Measurements from ENCODE around the gene LRSAM1.

DNA sequence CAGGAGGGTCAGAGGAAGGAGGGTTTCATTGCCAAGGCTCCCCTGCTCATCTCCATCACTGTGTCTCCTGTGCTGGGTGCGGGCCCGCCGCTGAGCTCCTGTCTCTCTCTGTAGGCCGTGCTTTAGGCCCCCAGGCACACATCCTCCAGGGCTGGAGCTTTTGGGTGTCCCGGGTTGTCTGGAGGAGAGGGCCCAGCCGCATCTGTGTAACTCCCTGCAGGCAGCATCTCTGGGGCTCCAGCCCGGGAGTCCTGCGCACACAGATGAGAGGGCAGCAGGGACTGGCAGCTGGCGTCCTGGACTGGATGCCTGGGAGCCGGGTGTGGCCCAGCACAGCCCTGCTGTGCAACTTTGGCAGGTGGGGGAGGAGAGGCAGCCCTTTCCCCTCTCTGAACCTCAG is 40.2 kb downstream of the LRSAM1 start:
- TF ChIP-seq ZNF311 (CRISPR knock-in tag; IDR thresholded peaks at IDR 0.05) (no peak), ZNF76 (CRISPR knock-in tag; IDR thresholded peaks at IDR 0.05; ENCODE audit: borderline replicate concordance) (no peak), PML (IDR thresholded peaks at IDR 0.05; ENCODE audit: low read length) (no peak), ZNF408 (CRISPR knock-in tag; IDR thresholded peaks at IDR 0.05; ENCODE audit: low read depth) (no peak), FIP1L1 (IDR thresholded peaks at IDR 0.05; ENCODE audit: low read depth, low read length, poor library complexity, severe bottlenecking) (no peak), MAZ (CRISPR knock-in tag; conservative IDR thresholded peaks at IDR 0.05 in 1 of 2, IDR thresholded peaks at IDR 0.05 in 1 of 2) (no peak), BHLHE40 (IDR thresholded peaks at IDR 0.05; ENCODE audit: low read length) (no peak), RCOR1 (IDR thresholded peaks at IDR 0.05; ENCODE audit: borderline replicate concordance in 1 of 2, low read depth in 2 of 2, low read length in 2 of 2) (no peak), U2AF2 (optimal IDR thresholded peaks at IDR 0.05; ENCODE audit: low read depth, low read length) (no peak), ZFP1 (CRISPR knock-in tag; IDR thresholded peaks at IDR 0.05) (no peak)
- TF ChIP-seq, protein P1, sequence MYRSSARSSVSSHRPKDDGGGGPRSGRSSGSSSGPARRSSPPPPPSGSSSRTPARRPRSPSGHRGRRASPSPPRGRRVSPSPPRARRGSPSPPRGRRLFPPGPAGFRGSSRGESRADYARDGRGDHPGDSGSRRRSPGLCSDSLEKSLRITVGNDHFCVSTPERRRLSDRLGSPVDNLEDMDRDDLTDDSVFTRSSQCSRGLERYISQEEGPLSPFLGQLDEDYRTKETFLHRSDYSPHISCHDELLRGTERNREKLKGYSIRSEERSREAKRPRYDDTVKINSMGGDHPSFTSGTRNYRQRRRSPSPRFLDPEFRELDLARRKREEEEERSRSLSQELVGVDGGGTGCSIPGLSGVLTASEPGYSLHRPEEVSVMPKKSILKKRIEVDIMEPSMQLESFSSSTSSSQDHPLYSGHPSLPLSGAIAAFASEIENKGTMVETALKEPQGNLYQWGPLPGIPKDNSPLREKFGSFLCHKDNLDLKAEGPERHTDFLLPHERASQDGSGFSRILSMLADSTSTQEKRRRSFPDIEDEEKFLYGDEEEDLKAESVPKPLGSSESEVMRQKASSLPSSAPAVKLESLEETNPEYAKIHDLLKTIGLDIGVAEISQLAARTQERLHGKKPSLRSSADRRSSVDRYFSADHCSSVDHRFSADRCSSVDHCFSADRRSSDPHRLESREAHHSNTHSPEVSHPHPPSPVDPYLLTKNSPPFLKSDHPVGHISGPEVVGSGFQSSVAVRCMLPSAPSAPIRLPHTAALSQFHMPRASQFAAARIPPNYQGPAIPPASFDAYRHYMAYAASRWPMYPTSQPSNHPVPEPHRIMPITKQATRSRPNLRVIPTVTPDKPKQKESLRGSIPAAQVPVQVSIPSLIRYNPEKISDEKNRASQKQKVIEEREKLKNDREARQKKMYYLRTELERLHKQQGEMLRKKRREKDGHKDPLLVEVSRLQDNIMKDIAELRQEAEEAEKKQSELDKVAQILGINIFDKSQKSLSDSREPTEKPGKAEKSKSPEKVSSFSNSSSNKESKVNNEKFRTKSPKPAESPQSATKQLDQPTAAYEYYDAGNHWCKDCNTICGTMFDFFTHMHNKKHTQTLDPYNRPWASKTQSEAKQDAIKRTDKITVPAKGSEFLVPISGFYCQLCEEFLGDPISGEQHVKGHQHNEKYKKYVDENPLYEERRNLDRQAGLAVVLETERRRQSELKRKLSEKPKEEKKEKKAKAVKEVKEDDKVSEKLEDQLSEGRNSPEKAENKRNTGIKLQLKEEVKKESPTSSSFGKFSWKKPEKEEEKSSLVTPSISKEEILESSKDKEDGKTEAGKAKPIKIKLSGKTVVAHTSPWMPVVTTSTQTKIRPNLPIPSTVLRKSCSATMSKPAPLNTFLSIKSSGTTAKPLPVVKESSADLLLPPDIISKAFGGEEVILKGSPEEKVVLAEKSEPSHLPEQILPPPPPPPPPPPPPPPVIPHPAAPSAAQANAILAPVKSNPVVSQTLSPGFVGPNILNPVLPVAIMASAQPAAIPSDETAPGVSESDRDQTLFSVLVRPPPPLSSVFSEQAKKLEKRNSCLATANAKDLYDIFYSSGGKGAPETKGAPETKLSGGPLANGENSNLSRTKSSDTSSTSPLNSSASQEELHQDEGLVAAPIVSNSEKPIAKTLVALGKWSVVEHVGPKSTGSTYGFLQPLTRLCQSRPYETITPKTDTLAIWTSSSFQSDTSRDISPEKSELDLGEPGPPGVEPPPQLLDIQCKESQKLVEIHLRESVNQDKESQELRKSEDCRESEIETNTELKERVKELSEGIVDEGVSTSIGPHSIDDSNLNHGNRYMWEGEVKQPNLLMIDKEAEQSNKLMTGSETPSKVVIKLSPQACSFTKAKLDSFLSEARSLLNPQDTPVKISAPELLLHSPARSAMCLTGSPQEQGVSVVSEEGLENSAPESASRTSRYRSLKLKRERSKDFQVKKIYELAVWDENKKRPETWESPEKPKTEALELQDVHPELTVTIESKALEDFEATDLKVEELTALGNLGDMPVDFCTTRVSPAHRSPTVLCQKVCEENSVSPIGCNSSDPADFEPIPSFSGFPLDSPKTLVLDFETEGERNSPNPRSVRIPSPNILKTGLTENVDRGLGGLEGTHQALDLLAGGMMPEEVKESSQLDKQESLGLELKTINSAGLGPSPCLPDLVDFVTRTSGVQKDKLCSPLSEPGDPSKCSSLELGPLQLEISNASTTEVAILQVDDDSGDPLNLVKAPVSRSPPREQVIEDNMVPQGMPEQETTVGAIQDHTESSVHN (IDR thresholded peaks at IDR 0.05; ENCODE audit: borderline replicate concordance in 1 of 2, low read depth in 1 of 2), result no peak
- TF ChIP-seq, protein P2, sequence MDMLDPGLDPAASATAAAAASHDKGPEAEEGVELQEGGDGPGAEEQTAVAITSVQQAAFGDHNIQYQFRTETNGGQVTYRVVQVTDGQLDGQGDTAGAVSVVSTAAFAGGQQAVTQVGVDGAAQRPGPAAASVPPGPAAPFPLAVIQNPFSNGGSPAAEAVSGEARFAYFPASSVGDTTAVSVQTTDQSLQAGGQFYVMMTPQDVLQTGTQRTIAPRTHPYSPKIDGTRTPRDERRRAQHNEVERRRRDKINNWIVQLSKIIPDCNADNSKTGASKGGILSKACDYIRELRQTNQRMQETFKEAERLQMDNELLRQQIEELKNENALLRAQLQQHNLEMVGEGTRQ (CRISPR knock-in tag; IDR thresholded peaks at IDR 0.05), result no peak
- TF ChIP-seq, protein P3, sequence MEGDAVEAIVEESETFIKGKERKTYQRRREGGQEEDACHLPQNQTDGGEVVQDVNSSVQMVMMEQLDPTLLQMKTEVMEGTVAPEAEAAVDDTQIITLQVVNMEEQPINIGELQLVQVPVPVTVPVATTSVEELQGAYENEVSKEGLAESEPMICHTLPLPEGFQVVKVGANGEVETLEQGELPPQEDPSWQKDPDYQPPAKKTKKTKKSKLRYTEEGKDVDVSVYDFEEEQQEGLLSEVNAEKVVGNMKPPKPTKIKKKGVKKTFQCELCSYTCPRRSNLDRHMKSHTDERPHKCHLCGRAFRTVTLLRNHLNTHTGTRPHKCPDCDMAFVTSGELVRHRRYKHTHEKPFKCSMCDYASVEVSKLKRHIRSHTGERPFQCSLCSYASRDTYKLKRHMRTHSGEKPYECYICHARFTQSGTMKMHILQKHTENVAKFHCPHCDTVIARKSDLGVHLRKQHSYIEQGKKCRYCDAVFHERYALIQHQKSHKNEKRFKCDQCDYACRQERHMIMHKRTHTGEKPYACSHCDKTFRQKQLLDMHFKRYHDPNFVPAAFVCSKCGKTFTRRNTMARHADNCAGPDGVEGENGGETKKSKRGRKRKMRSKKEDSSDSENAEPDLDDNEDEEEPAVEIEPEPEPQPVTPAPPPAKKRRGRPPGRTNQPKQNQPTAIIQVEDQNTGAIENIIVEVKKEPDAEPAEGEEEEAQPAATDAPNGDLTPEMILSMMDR (IDR thresholded peaks at IDR 0.05 in 2 of 3, conservative IDR thresholded peaks at IDR 0.05 in 1 of 3; ENCODE audit: insufficient read depth in 2 of 3, low read depth in 1 of 3, low read length in 3 of 3), result no peak

Data from K562 (cell line).